ENCODE data around the gene CDKN1A.

CDKN1A gene

GRCh38 chr6:36655085-36655724, 23.3 kb upstream of the CDKN1A start:
- DNase-seq (ENCODE audit: low spot score) (no peak), FAIRE-seq (no peak)

- FAIRE-seq (no peak), DNase-seq (ENCODE audit: low spot score) (no peak)
Measured at GRCh38 chr6:36656441-36656840, 22.1 kb upstream of the CDKN1A start.

GRCh38 chr6:36657271-36657670, 21.2 kb upstream of the CDKN1A start:
- no peak for FAIRE-seq
- no peak for DNase-seq (ENCODE audit: low spot score)

GRCh38 chr6:36657942-36658544, 20.5 kb upstream of the CDKN1A start:
- peak; percentile 70 for DNase-seq (ENCODE audit: low spot score)
- FAIRE-seq = no peak

GRCh38 chr6:36659271-36659670, 19.2 kb upstream of the CDKN1A start:
- DNase-seq (ENCODE audit: low spot score) (no peak), FAIRE-seq (no peak)

GRCh38 chr6:36660771-36661471, 17.6 kb upstream of the CDKN1A start:
- no peak for DNase-seq (ENCODE audit: low spot score)
- no peak for FAIRE-seq

GRCh38 chr6:36662380-36662779, 16.1 kb upstream of the CDKN1A start:
- FAIRE-seq = no peak

GRCh38 chr6:36662827-36663256, 15.7 kb upstream of the CDKN1A start:
- DNase-seq (ENCODE audit: low spot score) (no peak), FAIRE-seq (no peak)

More at GRCh38 chr6:36662380-36662779, 16.1 kb upstream of the CDKN1A start:
- no peak for DNase-seq (ENCODE audit: low spot score)

- no peak for FAIRE-seq
- DNase-seq (ENCODE audit: low spot score) = no peak
Measured at GRCh38 chr6:36663504-36664446, 14.7 kb upstream of the CDKN1A start.

- FAIRE-seq (no peak), DNase-seq (ENCODE audit: low spot score) (no peak)
Measured at GRCh38 chr6:36665180-36665579, 13.3 kb upstream of the CDKN1A start.

- FAIRE-seq = no peak
- no peak for DNase-seq (ENCODE audit: low spot score)
Measured at GRCh38 chr6:36666287-36666686, 12.2 kb upstream of the CDKN1A start.

GRCh38 chr6:36666826-36667591, 11.5 kb upstream of the CDKN1A start:
- peak; percentile 23 for FAIRE-seq

GRCh38 chr6:36668591-36668990, 9.9 kb upstream of the CDKN1A start:
- DNase-seq (ENCODE audit: low spot score) = no peak
- FAIRE-seq = no peak

More at GRCh38 chr6:36666826-36667591, 11.5 kb upstream of the CDKN1A start:
- peak; percentile 91 for DNase-seq (ENCODE audit: low spot score)

GRCh38 chr6:36669002-36669401, 9.5 kb upstream of the CDKN1A start:
- no peak for DNase-seq (ENCODE audit: low spot score)
- no peak for FAIRE-seq

GRCh38 chr6:36670271-36670670, 8.2 kb upstream of the CDKN1A start:
- DNase-seq (ENCODE audit: low spot score) (no peak), FAIRE-seq (no peak)

GRCh38 chr6:36671687-36672375, 6.7 kb upstream of the CDKN1A start:
- no peak for DNase-seq (ENCODE audit: low spot score)
- FAIRE-seq = no peak

GRCh38 chr6:36673882-36674281, 4.6 kb upstream of the CDKN1A start:
- no peak for DNase-seq (ENCODE audit: low spot score)
- FAIRE-seq = no peak

GRCh38 chr6:36674942-36675341, 3.6 kb upstream of the CDKN1A start:
- FAIRE-seq (no peak), DNase-seq (ENCODE audit: low spot score) (peak; percentile 54)

- DNase-seq (ENCODE audit: low spot score) (no peak), FAIRE-seq (no peak)
Measured at GRCh38 chr6:36676141-36677058, 2.1 kb upstream of the CDKN1A start.
